Stimulated activated CD8-positive, alpha-beta memory T cell treated with anti-CD3 and anti-CD28 coated beads, Interleukin-12 subunit alpha, Interleukin-12 subunit beta, amount 100 ng/mL, for 4 hours (primary cell): Measurements from ENCODE around the gene NOD1.
"Not testable (repeated sequence)": the region's sequence is repeated elsewhere in the genome, so short reads cannot be mapped to it uniquely, and the experiment has no call there.

Experiments
- DNase-seq: peaks from one replicate; pipeline ENCODE4 v3.0.0-alpha.2; 2020; ENCODE audit warnings: low read depth

The NOD1 gene

DNA sequence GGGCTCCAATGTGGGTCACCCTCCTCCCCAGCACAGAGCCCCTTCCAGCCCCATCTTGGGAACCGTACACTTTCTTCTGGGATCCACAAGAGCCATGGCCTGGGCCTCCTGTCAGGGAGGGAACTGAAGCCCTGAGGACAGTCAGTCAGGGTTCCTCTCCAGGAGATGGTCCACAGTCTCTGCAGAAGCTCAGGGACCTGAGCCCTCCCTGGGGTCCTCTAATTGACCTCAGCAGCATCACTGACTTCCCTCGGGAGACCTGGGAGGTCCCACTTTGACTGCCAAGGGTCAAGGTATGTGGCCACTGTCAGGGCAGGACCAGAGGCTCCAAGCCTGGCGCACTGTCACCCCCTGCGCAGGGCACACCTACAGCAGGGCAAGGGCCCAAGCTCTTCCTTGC, 32.3 kb downstream of the NOD1 start:
- DNase-seq = no peak

DNA sequence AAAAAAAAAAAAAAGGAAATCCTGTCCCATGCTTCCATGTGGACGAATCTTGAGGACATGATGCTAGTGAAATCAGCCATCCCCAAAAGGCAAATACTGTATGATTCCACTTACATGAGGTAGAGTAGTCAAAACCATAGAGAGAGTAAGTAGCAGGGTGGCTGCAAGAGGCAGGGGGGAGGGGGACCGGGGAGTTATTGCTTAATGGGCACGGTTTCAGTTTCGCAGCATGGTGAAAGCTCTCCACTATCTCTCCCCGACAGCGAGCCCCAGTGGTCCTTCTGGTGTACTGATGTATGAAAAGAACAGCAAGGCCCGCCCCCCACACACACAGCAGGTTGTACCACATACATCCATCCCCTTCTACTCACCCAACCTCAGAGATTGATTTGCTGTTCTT, 32.8 kb downstream of the NOD1 start:
- DNase-seq = peak; percentile 53

DNA sequence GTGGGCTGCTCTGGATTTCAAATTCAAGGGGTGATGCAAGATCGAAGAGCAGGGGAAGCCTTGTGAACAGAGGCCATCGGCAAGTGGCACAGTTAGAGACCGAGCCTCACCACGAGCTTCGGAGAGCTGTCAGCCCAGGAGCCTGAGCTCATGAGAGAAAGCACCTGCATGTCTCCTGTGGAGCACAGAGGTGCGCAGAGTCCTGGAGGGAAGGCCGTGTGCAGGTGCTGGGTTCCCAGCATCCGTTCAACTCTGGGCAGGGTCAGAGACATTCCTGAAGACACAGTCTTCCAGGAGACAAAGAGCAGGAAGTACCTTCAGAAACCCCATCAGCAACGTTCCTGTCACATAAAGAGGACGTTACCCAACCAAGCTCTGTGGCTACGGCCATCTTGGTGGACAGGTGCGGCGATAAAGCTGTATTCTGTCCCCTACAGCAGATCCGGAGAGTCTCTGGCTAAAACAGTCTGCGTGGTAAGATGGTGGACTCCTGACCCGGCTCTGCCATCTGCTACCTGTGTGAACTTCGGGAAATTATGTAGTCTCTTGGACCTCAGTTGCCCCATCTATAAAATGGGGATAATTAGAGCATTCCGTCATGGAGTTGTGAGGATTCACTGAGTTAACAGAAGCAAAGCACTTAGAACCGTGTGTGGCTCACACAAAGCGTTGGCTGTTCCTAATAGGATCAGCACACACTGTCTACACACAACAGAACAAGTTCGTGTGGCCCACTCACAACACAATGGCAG, 40.6 kb downstream of the NOD1 start:
- DNase-seq = no peak

DNA sequence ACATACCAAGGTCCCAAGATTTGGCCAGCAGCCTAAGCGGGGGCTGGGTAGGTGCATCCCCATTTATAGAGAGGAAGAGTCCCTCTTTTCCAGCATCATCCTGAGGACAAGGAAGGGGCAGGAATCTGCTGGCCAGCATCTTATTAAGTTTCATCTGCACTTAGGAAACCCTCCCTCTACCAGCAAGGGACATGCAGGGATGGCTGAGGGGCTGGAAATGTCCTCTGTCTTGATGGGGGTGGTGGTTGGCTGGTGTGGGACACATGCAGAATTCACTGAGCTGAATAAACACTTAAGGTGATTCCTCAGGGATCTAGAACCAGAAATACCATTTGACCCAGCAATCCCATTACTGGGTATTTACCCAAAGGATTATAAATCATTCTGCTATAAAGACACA, 42.1 kb downstream of the NOD1 start:
- no peak for DNase-seq

DNA sequence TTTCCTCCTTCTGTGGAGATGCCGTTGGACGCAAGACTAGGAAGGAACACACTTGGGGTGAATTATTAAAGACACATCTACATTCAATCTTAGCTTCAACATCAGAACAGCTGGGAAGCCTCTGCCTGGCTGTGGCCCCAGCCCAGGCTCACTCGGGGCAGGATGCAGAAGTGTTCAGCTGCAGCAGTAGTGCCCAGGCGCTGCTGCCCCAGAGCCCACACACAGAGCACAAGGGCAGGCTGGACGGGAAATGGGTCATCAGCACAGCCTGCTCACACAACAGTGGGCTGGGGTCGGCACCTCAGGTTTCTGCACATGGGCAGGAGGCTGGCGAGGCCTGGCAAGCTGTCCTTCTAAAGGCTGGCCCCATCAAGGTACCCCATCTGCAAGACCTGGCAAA, 42.5 kb downstream of the NOD1 start:
- no peak for DNase-seq

DNA sequence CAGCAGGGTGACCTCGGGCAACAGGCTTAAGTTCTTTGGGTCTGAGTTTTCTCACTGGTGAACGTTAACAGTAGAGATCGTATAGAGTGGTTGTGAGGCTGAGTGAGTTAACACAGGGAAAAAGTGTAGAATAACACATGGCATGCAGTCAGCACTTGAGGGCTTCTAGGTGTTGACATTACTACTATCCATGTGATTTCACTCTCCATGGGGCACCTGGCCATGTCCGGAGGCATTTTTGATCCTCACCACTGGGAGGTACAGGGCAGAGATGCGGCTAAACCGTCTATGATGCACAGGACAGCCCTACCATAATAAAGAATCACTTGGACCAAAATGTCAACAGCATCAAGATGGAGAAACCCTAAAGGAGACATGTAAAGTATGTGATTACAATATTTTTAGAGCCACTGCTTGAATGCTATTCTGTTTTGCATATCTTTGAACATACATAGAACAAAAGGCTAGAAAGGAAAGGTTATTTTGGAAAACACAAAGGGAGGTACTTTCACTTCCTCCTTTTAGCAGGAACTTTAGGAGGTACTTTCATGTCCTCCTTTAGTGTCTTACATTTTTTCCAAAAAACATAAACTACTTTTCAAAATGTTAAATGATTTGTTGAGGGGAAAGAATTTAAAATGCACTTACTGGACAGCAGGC, 44.3 kb downstream of the NOD1 start:
- DNase-seq = no peak

DNA sequence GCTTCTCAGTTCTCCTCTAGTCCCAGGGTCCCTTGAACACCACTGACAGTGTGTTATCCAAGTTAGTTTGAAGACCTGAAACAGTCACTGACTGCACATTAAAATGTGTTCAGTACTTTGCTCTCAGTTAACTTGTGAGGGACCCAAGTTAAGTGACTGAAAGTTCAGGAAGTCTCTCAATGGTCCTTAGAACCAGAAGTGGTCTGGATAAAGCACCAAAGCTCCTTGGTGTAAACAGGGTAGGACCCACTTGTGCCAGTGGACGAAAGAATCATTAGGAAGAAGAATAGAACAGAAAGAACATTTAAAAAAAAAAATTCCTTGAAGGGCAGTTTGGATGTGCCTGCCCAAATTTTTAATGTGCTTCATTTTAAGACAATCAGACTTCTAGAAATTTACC, 45.1 kb downstream of the NOD1 start:
- DNase-seq = no peak

DNA sequence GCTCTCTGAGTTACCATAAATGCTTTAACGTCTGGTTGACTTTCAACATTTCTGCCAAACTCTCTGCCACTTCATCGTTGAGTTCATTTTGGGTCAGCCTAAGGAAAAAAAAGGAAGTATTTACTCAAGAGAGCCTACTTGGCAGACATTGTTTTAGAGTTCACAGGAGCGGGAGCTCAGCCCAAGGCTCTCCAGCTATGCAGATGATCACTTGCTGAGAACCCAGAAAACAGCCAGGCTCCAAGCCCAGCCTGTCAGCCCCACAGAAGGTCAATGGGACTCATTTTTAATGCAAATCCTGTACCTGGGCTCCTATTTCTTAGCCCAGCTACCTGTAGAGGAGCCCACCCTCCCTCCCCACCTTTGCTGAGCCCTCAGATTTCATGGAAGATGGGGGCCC, 45.5 kb downstream of the NOD1 start:
- no peak for DNase-seq

DNA sequence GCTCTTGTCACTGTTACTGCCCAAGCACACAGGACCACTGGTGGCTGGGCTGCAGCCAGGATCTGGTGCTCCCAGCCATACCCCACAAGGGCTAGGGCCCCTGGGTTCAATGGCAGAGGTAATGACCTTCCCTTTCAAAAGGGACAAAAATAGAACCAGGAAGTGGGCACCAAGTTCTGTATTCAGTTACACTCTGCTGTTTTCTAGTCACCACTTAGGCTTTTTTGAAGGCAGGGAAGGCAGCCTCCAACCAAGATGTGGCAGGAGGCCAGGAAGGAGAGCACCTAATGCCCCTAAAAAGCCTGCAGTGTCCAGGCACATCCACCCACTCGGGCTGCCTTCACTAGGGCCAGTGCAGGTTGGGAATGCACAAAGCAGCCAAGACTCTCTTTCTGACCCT, 47.8 kb downstream of the NOD1 start:
- DNase-seq = no peak

DNA sequence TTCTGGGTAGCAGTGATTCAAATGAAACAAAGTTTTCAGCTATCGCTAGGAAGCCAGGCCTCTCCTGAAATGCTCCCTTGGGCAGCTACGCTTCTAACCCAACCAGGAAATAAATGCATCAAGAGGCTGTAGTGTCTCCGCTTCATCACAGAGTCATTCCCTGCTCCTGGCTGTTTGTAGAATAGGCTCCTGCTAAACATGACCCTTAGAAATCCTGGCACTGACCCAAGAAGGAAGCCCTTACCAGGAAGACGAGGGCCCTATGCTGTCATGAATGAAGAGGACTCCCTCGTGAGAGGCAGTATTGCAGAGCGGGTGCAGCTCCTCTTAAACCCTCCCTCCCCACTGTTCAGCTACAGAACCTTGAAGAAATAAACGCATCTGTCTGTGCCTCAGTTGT, 48.3 kb downstream of the NOD1 start:
- no peak for DNase-seq

DNA sequence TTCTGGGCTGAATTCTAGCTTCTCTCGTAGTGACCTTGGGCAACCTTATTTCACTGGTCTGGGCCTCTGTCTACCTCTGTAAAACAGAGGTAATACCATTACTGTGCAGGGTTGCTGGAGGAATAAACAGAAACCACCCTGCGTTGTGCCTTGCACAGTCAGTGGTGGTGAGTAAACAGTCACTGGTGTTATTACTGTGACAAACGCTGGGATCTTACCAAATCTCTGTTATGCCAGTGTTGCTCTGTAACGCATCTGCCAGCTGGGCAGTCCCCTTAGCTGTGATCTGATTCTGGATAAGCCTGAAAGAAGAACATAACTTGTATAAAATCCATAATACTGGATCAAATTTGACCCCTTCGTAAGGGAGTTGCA, 49.4 kb downstream of the NOD1 start:
- DNase-seq = no peak

DNA sequence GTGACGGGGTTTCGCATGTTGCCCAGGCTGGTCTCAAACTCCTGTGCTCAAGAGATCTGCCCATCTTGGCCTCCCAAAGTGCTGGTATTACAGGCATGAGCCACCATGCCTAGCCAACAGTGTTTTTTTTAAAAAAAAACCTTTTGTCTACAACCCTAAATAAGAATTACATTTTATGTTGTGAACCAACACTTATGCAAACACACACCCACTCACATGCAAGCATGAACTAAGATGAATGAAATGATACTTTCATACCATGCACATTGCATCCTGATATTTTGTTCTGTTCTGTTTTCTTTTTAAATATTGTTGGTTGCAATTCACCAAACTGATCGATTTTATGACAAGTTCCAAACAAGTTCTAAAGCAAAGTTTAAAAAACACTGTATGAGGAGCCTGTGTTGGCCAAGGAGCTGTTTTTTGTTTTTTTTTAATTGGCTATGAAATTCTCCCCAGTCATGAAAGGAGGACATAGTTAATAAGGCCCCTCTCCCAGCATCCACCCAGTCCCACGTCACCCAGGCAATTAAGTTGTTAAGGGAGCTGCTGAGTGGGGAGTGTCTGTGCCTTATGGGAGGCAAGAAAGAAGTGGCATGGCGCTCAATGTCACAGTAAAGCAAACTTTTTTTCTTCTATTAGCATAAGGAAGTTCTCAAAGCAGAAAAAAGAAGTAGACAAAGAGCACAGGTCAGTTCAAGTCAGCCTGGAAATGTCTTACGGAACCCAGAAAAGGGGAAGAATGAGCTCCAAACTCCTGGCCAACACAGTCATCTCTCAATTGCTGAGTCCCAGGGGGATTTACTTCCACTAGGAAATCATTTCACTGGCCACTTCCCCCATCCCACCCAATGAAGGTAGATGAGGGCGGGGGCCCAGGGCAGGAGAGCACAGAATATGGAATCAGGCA, 50.1 kb downstream of the NOD1 start:
- no peak for DNase-seq

DNA sequence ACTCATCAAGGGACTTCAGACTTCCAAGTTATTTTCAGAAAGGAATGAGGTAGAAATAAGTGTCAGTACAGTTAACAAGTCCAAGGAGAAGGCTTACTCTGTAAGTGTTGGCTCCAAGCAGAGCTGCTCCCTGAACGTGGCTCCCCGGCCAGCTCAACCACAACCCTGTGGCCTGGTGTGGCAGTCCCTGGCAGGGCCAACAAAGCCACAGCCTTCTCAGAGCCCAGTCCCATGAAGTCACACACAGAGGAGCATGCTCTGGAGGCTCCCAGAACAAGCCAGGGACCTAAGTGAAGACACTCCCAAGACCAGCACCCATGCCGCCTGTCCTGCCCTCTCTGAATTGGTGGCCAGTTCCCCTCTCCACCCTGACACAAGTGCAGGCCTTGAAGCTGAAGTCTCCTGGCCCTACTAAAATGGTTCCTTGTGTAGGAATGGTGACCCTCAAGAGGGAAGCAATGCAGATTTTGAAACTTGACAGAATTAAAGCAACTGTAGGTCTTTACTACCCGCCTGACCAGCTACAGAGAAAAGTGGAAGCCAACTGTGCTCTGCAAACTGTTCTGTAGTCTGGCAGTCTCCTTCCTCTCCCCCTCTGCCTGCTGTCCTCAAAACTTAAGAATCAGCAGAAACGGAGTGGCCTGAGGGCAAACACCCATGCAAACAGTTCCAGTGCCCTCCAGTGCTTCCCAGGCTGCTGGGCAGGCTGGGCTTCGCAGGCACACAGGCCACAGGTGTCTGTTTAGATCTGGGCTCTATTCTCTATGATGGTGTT, 51.1 kb downstream of the NOD1 start:
- no peak for DNase-seq

DNA sequence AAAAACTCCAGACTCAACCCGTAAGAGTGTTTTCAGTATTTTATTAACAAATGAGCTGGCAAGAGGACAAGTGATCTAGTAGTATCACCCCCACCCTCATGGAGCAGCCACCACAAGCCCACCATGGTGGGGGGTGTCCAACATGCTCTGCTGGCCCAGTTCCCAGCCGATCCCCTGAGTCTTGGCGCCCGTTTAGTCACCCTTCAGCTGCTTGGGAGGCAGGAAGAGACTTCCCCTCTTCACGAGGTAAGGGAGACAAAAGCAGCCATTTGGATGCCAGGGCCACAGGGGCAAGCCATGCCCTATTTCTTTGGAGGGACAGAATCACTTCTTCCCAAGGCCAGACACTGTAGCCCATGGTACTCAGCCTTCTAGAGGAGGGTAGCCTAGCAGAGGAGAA, 54.1 kb downstream of the NOD1 start:
- no peak for DNase-seq

DNA sequence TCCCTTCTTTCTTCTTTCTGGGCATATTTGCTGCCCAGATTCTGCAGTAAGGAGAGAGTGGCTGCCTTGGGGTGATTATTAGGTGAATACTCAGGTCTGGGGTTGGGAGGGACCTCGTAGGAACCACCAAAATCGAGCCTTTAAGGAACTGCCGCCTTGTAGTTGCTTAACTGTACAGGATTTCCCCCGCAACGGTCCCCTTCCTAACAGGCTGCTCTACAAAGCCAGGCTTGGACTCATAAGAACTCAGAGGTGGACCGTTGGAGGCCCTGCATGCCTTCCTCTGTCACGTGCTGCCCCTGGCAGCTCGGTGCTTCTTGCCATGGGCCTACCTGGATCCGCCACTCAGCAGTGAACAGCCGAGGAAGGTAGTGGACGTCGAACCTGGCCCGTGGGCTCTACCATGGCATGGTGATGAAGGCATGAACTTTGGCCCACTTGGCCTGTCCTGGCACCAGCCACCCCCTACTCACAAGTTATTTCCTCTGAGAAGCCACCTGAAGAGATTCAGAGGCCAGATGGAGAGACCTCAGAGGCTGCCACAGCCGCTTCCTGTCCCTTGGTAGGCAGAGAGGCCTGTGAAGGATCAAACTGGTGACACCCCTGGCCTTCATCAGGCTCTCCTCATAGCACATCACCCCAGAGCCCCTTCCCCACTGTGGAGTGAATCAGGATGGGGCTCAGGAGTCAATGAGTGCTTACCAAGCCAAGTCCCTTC, 54.6 kb downstream of the NOD1 start:
- DNase-seq = no peak

DNA sequence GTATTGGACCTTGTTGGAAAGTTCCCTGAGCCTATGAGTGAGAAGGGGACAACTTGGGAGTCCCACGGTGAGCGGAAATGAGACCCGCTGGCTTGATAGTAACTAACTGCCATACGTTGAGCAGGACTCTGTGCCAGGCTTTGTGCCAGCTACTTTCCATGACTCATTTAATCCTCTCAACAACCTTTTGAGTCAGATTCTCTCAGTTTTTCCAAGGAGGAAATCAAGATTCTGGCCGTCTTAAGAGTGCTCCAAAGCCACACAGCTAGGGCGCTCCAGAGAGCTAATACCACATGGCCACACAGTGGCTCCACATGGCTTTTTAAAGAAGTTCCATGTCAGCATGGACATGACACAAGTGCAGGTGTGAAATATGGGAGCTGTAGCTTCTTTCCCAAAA, 55.7 kb downstream of the NOD1 start:
- no peak for DNase-seq

DNA sequence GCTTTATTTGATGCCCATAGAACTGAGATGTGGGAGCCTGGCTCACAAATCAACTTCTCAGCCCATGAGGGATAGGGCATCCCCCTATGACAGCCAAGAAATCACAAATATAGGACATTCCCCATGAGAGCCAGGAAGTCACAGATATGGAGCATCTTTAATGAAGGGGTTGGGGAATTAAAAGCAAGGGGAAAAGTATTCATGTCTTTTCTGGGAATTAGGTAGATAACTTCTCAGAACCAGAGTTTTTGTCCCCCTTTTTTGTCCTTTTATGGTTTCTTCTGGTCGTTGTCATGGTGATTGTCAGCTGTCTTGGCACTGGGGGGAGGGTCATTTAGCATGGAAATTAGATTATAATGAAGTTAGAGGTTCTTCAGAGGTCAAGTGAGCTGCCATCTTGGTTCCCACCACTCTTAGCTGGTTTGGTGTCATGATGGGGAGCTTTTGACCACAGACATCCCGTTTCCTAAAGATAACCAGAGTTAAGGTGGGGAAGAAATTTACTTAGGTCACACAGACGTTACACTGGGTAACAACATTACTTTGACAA, 56.9 kb downstream of the NOD1 start:
- no peak for DNase-seq

DNA sequence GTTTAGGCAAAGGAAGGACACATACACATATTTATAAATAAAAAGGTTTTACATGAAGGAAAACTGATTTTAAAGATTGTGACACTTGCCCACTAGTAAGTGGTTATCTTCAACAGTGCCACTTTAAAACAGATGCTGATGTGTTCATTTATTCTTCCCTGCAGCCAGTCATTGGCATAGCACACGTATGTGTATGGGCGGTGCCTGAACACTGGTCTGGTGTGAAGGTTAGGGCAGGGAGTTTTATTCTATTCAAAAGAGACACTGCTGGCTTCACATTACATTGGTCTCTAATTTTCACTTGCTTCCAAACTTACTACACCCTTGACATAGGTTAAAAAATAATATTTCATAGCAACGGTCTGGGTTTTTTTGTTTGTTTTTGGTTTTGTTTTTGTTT, 57.9 kb downstream of the NOD1 start:
- no peak for DNase-seq

DNA sequence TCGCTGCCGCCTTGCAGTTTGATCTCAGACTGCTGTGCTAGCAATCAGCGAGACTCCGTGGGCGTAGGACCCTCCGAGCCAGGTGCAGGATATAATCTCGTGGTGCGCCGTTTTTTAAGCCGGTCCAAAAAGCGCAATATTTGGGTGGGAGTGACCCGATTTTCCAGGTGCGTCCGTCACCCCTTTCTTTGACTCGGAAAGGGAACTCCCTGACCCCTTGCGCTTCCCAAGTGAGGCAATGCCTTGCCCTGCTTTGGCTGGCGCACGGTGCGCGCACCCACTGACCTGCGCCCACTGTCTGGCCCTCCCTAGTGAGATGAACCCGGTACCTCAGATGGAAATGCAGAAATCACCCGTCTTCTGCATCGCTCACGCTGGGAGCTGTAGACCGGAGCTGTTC, 58.5 kb downstream of the NOD1 start:
- not testable (repeated sequence) for DNase-seq

DNA sequence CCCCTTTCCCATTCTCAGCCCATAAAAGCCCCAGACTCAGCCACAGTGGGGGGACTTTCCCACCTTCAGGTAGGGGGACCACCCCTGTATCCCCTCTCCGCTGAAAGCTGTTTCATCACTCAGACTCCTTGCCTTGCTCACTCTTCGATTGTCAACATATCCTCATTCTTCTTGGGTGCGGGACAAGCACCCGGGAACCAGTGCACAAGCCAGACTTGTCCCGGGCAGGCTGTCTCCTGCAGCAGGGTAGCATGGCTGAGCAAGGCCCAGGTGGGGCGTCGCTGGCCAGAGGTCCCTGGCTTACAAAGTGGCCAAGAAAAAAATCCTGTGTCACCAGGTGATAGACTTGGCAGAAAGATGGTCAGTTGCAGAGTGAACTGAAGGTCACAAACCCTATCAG, 64.7 kb downstream of the NOD1 start:
- no peak for DNase-seq

DNA sequence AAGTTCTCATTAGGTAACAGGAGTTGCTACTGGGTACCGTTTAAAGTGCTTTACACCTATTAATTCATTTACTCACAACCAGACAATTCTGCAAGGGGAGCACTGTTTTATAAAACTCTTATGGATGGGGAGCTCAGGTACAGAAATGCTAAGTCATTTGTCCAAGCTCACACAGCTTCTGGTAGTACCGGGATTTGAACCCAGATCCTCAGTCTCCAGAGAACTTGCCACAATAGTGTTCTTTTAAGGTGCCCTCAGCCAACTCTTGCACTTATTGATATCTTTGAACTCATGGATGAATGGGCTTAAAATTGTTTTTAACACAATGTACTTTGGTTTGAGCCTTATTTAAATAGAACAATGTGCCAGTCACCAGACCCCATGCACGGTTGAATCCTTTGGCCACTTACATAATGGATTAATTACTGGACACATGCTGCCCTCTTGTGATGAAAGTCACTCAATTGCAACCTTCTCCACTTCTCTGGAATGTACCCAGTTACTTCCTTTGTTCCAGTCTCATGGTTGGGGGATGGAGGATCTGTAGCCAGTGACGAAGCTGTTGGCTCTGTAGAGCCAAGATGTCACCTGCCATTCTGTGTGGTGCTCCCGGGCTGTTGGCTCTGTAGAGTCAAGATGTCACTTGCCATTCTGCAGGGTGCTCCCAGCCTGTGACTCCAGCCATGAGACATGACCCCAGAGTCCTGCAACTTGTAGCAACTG, 65.6 kb downstream of the NOD1 start:
- DNase-seq = no peak
